Tibial nerve (tissue), 4 donors: ENCODE data around the gene PTPN9. TPM values are rescaled to one million over a fixed set of nuclear protein-coding genes. Genes with fewer than 3 reads are reported as not detected.
A peak's percentile ranks its signal among the peaks of the same experiment; 100 is the strongest.
"Not testable (repeated sequence)": the region's sequence is repeated elsewhere in the genome, so short reads cannot be mapped to it uniquely, and the experiment has no call there.

ENCODE experiments used
- DNase-seq, 2 donors: peaks; one replicate each; pipeline ENCODE4 v3.0.0-alpha.2; 2019; ENCODE audit warnings: low spot score in 2 of 2
- H3K27ac ChIP-seq, 4 donors: fragments of 200-600 bp; sonication (generic) in 3 of 4; one replicate each; pipeline ENCODE4 v1.5.1; 2017 to 2019; ENCODE audit warnings: mild to moderate bottlenecking in 1 of 4
- H3K27me3 ChIP-seq, 2 donors: fragments of 200-600 bp; sonication (generic) in 1 of 2; one replicate each; pipeline versions ENCODE4 v1.5.1 to v1.6.0; 2017 to 2019
- H3K36me3 ChIP-seq, 3 donors: fragments of 200-600 bp; sonication (generic); one replicate each; pipeline ENCODE4 v1.5.1; 2018 to 2019
- H3K4me1 ChIP-seq, 4 donors: fragments of 200-600 bp; sonication (generic) in 3 of 4; one replicate each; pipeline ENCODE4 v1.5.1; 2017 to 2019
- H3K4me3 ChIP-seq, 4 donors: fragments of 200-600 bp; sonication (generic) in 3 of 4; one replicate each; pipeline ENCODE4 v1.5.1; 2017 to 2019; ENCODE audit warnings: mild to moderate bottlenecking in 1 of 4, moderate library complexity in 1 of 4
- H3K9me3 ChIP-seq, 4 donors: fragments of 200-600 bp; sonication (generic) in 3 of 4; one replicate each; pipeline ENCODE4 v1.5.1; 2017 to 2019
- EP300 ChIP-seq, 2 donors: sonication (generic); formaldehyde crosslinking; IDR thresholded peaks; one replicate each; pipeline ENCODE4 v1.6.1; 2017; ENCODE audit warnings: antibody characterized with exemption in 2 of 2, mild to moderate bottlenecking in 1 of 2
- POLR2A ChIP-seq, 2 donors: fragments of 450-650 bp; IDR thresholded peaks; one replicate each; pipeline ENCODE4 v1.6.1; 2017; ENCODE audit warnings: antibody characterized with exemption in 2 of 2, mild to moderate bottlenecking in 2 of 2, moderate library complexity in 2 of 2
- WGBS, 2 donors: methylation state at CpG; one replicate each; pipeline ENCODE4 v1.1.5; 2018; 5-methylcytosine and 5-hydroxymethylcytosine counted together
- total RNA-seq, 4 donors: library from RNA; depleted of rRNA; stranded (reverse); fragments of >200 nt; gene quantifications; one replicate each; pipeline ENCODE4 v1.1.0, GENCODE V29; 2016
- TF ChIP-seq, protein P1 (sequence below), 5 experiments: fragments of 200-600 bp in 3 of 5; fragments of 450-650 bp in 2 of 5; sonication (generic) in 3 of 5; IDR thresholded peaks; one replicate each; pipeline ENCODE4 v1.5.1; 2016 to 2019; ENCODE audit warnings: antibody characterized with exemption in 5 of 5, mild to moderate bottlenecking in 3 of 5, moderate library complexity in 2 of 5

PTPN9 gene
- total RNA-seq, 4 donors from 2014 or later, result 24.3 to 45.0 (median 32.0) TPM

DNA sequence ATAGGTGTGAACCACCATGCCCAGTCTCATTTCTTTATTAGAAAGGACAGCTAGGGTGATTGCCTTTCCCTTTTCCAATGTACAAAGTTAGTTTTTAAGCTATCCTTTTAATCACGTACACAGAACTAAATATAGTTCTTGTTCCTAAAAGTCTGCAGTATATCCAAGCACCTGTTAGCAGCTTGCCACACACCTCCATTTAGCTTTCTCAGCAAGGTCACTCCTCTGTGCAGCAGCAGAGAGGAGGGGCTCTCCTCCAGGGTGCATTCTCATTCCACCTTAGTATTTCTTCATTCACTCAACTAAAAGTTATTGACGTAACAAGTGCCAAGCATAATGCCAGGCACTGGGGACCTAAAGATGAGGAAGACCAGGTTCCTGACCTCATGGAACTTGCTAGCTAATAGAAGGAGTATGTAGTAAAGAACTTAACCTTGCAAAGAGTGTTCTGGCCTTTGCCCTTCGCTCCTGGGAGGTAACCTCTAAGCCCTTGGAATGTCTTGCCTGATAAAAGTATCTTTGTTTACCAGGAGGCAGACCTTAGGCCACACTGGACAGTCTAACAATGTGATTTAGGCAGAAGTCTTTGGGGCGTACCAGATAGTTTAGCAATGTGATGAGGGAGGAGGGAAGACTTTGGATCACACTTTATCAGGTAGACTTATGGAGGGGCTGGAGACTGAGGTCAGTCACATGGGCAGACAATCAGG is 12.7 kb upstream of the PTPN9 start:
- DNase-seq, result no peak
- Histone ChIP-seq H3K27me3 (no peaks in the 10 kb centered on the region), H3K4me3 (no peak overlapping the region), H3K4me1 (no peaks in the 10 kb centered on the region), H3K36me3 (peaks cover 0 to 83% (median 0%) of the 10 kb centered on the region in 3 donors), H3K27ac (no peak overlapping the region), H3K9me3 (no peaks in the 10 kb centered on the region)
- 69 to 80% methylated on average over 4 of the region's 4 CpGs for WGBS, 2 donors
- TF ChIP-seq EP300 (IDR thresholded peaks at IDR 0.05) (no peak), POLR2A (IDR thresholded peaks at IDR 0.05) (no peak)
- TF ChIP-seq, protein P1, sequence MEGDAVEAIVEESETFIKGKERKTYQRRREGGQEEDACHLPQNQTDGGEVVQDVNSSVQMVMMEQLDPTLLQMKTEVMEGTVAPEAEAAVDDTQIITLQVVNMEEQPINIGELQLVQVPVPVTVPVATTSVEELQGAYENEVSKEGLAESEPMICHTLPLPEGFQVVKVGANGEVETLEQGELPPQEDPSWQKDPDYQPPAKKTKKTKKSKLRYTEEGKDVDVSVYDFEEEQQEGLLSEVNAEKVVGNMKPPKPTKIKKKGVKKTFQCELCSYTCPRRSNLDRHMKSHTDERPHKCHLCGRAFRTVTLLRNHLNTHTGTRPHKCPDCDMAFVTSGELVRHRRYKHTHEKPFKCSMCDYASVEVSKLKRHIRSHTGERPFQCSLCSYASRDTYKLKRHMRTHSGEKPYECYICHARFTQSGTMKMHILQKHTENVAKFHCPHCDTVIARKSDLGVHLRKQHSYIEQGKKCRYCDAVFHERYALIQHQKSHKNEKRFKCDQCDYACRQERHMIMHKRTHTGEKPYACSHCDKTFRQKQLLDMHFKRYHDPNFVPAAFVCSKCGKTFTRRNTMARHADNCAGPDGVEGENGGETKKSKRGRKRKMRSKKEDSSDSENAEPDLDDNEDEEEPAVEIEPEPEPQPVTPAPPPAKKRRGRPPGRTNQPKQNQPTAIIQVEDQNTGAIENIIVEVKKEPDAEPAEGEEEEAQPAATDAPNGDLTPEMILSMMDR (IDR thresholded peaks at IDR 0.05), result no peak

DNA sequence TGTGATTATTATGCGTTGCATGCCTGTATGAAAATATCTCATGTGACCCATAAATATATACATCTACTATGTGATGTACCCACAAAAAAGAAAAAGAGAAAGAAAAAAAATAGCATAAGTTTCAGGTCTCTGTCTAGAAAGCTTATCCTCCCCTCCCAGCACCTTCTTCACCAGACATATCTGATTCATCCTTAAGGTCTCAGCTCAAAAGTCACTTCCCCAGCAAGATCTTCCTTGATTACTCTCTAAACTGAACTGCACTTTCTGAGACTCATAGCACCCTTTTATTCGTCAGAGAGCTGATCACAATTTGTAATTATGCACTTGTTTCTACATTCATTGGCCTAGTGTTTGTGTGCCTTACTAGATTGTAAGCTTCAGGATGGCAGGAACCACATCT is 11.1 kb upstream of the PTPN9 start:
- H3K4me1 ChIP-seq, result no peaks in the 10 kb centered on the region
- TF ChIP-seq POLR2A (IDR thresholded peaks at IDR 0.05), result no peak
- TF ChIP-seq, protein P1 (IDR thresholded peaks at IDR 0.05), result no peak
- H3K4me3 ChIP-seq, result no peak overlapping the region
- no peaks in the 10 kb centered on the region for H3K9me3 ChIP-seq
- DNase-seq, result no peak
- no peaks in the 10 kb centered on the region for H3K27me3 ChIP-seq
- H3K27ac ChIP-seq, result no peak overlapping the region
- peaks cover 0 to 78% (median 0%) of the 10 kb centered on the region in 3 donors for H3K36me3 ChIP-seq
- WGBS, 2 donors, result 89 to 95% methylated on average over 2 of the region's 2 CpGs

DNA sequence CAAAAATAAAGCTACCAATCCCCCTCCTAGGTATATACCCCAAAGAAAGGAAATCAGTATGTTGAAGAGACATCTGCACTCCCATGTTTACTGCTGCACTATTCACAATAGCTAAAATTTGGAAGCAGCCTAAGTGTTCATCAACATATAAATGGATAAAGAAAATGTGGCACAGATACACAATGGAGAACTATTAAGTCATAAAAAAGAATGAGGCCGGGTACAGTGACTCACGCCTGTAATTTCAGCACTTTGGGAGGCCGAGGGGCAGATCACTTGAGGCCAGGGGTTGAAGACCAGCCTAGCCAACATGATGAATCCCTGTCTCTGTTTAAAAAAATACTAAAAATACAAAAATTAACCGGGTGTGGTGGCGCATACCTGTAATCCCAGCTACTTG is 10.0 kb upstream of the PTPN9 start:
- H3K4me3 ChIP-seq, result no peak overlapping the region
- H3K9me3 ChIP-seq, result no peaks in the 10 kb centered on the region
- no peak overlapping the region for H3K27ac ChIP-seq
- no peak for DNase-seq
- 86 to 87% methylated on average over 5 of the region's 5 CpGs for WGBS, 2 donors
- H3K4me1 ChIP-seq, result no peaks in the 10 kb centered on the region
- no peaks in the 10 kb centered on the region for H3K27me3 ChIP-seq
- peaks cover 0 to 67% (median 0%) of the 10 kb centered on the region in 3 donors for H3K36me3 ChIP-seq
- TF ChIP-seq, protein P1 (IDR thresholded peaks at IDR 0.05), result no peak
- TF ChIP-seq EP300 (IDR thresholded peaks at IDR 0.05), result no peak
- TF ChIP-seq POLR2A (IDR thresholded peaks at IDR 0.05), result no peak

GRCh38 chr15:75586422-75586821 is 7.3 kb upstream of the PTPN9 start:
- H3K27ac ChIP-seq, H3K27me3 ChIP-seq, H3K9me3 ChIP-seq, H3K4me1 ChIP-seq, H3K4me3 ChIP-seq, DNase-seq: not testable (repeated sequence)
- peaks cover 0 to 43% (median 0%) of the 10 kb centered on the region in 3 donors for H3K36me3 ChIP-seq
- 95 to 96% methylated on average over 5 of the region's 5 CpGs for WGBS, 2 donors

GRCh38 chr15:75584121-75584520 is 5.0 kb upstream of the PTPN9 start:
- Histone ChIP-seq H3K9me3 (no peaks in the 10 kb centered on the region), H3K4me3 (no peak overlapping the region), H3K4me1 (peaks cover 0 to 7% (median 0%) of the 10 kb centered on the region in 4 donors), H3K27me3 (no peaks in the 10 kb centered on the region), H3K36me3 (peaks cover 0 to 23% (median 0%) of the 10 kb centered on the region in 3 donors), H3K27ac (peak overlapping the region in 1 of 4 donors; percentile 36)
- TF ChIP-seq POLR2A (IDR thresholded peaks at IDR 0.05), result no peak
- TF ChIP-seq, protein P1 (IDR thresholded peaks at IDR 0.05), result no peak
- no peak for TF ChIP-seq EP300 (IDR thresholded peaks at IDR 0.05)
- DNase-seq, result no peak
- WGBS, 2 donors, result 22 to 24% methylated on average over 4 of the region's 4 CpGs
